GM18499 (cell line): Measurements from ENCODE around the gene ZFYVE28.
"Not testable (repeated sequence)": the region's sequence is repeated elsewhere in the genome, so short reads cannot be mapped to it uniquely, and the experiment has no call there.

ENCODE experiments used
- ATAC-seq: cut with Tn5 transposase; IDR thresholded peaks from one replicate; pipeline ENCODE4 v1.9.1; 2021; ENCODE audit warnings: moderate number of reproducible peaks; ENCODE audit not compliant: insufficient read depth, unreplicated experiment

The ZFYVE28 gene

DNA sequence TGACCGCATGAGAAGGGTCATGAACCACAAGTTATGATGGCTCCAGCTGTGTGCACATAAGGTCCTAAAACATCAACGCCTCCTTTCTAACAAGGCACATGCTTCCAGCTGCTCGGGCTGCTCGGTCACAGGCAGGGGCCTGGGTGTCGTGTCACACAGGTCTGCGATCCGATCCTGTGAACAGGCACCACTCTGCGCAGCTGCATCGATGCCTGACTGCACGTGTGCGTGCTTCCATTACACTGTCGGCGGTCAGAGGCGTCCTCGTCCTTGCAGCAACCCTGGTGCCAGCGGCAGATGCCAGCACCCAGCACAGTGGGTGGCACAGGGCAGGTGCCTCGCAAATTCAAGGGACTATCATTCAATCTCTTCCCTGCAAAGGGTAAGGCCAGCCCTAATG lies 23.9 kb downstream of the ZFYVE28 start:
- ATAC-seq, result no peak

DNA sequence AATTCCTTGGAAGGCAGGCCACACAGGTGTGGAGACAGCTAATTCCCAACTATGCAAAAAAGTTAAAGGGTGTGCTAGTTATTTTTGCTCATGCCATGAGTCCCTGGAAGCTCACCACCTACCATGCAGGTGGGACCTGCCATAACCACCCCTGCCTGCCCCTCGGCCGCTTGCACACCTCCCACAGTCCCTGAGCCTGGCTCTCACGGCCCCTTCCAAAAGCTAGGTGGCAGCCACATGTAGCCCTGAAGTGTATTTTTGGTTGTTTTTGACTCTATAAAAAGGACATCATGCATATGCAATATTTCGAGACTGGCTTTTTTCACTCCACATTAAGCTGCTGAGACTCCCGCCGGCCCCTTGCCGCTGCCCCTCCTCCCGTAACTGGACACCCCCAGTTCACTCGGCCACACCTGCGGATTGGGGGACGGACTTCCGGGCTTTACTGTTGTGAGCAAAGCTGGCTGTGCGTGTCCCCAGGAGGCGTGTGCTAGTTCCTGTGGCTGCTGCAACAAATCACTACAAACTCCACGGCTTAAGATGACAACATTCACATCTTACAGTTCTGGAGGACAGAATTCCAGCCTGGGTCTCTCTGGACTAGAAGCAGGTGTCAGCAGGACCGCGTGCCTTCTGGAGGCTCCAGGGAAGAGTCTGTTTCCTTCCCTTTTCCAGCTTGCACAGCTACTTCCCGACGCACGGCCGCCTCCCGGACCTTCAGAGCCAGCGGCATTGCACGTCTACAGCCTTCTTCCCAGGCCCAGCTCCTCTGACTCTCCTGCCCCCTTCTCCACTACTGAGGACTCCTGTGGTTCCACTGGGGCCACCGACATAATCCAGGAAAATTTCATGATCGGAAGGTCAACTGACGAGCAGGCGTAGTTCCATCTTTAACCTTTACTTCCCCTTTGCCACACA lies 24.8 kb downstream of the ZFYVE28 start:
- no peak for ATAC-seq

DNA sequence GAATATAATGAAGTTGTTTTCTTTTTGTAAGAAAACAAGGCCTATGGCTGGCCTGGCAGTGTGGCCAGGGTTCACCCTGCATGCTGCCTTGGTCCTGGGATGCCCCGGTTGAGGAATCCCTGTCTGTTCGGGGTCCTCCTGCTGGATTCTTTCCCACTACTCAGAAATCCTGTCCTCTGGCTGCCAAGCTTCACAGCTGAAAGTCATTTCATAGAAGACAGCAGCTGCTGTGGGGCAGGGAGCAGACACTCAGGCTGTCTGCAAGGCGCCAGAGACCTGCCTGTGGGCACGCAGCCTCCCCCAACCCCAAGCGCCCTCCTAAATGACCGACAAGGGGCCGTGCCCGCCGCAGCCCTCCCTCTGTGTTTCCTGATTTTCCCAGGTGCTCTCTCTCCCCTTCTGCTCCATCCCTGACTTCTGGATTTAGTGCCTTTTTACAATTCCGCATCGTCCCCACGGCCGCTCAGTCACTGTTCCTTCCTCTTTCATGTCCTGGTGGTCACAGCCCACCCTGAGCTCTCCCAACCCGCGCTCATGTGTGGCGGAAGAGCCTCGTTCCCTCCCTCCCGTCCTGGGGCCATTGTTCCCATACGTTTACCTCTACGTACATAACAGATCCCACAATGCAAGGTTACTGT lies 27.5 kb downstream of the ZFYVE28 start:
- ATAC-seq, result no peak

DNA sequence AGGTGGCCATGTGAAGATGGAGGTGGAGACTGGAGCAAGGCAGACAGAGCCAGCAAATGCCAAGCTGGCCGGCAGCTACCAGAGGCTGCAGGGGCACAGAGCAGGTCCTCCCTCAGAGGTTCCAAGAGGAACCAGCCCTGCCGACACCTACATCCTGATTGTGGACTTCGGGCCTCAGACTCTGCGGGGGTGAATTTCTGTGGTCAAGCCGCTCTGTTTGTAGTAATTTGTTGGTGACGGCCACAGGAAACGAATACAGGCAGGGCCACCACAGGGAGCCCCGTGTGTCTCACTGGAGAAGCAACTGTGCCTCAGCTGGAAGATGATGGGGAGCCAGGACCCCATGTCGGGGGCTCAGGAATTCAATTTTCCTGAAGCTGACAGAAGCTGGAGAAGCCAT lies 28.3 kb downstream of the ZFYVE28 start:
- no peak for ATAC-seq

DNA sequence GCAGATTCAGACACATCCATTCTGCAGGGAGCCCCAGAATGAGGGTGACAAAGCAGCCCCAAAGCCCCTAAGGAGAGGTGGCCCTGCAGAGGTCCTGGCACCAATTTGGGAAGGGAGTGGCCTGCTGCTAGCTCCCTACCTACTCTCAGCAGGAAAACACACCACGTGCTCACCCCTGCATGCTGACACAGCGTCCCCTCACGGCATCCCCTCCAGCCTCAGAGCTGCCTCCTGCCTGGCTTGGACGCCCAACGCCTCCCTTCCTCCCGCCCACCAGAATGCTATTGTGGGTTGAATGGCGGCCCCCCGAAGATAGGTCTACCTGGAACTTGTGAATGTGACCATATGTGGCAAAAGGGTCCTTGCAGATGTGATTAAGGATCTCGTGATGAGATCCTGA lies 28.8 kb downstream of the ZFYVE28 start:
- ATAC-seq, result no peak

DNA sequence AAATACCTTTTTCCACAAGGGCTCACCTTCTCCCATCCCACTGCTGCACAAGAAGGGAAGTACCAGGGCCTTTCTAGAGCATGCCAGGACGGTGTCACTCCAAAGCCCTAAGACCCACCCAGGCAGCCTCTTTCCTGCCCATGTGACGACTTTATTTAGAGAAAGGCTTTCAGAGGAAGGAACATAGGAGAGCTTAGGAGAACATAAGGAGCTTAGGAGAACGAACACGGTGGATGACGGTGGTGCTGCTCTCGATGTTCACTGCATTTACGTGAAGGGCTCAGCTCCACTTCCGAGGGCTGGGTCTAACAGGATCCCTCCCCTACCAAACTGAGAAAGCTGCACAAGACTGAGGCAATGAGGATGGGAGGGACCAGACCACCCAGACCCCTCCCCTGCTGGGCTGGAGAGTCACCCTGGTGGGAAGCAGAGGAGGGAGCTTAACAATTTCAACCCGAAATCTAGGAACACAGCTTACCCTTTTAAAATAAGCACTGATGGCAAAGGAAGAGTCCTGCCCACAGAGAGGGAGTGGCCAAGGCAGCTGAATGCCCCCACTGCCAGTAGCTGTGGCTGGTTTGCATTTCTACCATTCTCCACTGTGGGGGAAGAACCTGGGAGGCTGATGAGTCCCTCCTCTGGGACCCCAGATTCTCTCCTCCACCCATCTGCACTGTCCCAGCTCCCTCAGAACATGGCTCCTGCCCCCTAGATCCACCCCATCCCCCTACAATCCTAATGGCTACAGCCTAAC lies 29.8 kb downstream of the ZFYVE28 start:
- ATAC-seq, result no peak

DNA sequence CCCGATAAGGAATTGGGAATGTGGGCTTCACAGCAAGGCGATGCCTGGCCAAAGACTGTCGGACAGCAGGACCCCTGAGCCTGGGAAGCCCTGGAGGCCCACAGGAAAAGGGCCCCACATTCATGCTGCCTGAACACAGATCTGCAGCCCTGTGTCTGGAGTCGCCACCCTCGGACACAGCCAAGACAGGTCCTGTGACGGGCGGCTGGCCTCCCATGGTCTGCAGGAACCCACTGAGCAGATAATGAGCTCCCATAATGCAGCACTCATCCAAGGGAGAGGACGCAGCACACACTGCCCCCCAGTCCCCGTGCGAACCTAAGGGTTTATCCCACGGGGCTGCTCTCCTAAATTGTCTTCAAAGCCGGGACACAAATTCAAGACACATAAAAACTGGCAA lies 30.6 kb downstream of the ZFYVE28 start:
- ATAC-seq, result no peak

DNA sequence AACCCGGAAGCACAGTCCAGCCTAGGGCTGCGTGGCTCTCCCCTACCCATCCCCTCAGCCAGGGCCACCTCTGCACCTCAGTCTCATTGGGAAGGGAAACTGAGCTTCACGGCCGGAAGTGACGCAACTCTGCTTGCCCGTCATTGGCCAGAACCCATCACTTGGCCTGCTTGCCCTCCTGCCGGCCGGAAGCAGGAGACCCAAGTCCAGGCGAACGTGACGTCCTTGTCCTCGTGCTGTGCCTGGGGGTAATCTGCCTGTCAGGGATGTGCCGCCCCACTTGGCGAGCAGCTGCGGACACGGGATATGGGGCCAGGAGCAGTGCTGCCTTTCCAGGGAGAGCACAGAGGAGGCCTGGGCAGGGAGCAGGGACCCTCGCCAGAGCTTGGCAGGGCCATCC lies 31.2 kb downstream of the ZFYVE28 start:
- ATAC-seq, result no peak

DNA sequence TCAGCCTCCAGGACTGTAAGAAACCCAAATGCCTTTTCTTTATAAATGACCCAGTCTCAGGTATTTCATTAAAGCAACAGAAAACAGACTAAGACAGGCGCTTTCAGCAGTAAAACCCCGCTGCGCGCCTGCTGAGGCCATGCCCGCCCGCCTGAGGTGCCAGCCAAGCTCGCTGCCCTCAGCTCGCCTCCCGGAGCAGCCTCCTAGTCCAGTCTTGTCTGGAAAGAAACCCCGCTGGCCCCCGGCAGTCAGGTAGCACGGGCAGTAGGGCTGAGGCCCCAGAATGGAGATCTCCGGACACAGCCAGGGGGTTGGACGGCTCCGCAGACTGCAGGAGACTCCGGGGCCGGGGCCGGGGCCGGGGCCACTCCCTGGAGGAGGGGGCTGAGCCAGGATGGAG lies 31.7 kb downstream of the ZFYVE28 start:
- ATAC-seq, result no peak

DNA sequence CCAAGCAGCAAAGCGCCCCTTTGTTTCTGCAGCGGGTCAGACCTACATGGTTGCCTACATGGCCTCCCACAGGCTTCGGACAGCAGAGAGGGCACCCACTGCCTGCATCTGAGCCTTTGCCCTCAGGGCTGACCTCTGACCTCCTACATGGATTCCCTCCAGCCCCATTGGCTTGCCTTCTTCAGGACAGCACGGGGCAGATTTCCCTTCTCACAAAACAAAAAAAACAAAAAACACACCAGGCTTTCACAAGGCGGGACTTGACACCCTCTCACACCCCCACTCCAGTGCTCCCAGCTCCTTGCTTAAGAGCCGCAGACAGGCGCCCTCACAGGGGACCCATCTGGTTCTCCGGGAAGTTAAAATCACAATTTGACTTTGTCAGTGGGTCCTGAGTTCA lies 32.9 kb downstream of the ZFYVE28 start:
- ATAC-seq, result no peak

DNA sequence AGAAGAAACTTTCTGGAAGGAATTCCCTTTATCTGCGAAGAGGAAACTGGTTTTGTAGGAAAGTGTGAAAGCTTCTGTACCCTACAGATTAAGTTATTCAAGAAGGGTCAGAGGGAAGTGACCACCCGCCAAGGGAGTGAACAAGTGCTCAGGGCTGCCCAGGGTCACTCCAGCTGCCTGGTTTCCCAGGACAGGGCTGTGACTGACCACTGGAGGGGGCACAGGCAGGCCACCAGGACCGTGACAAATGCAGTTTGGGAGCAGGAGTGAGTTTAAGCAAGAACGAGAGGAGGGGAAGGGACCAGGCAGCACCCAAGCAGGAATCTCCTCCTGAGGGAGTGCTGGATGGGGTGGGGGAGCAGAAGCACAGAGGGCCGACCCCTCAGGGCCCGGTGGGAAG lies 34.2 kb downstream of the ZFYVE28 start:
- ATAC-seq, result no peak

DNA sequence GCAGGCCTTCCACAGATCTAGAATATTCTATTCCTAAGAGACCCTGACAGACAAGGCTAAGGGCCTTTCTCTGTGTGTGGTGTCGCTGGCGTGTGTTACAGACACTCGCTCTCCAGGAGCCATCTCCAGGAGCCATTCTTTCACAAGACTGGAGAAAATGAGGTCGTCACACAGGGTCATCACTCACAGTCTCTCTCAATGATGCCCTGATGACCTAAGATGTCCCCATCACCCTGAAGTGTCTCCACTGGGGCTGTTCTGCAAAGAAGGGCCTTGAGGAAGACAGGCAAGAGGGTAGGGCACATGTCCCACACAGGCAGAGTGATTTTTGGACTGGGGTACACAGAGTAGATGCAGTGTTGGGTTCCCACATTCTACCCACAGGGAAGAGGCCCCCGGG lies 34.7 kb downstream of the ZFYVE28 start:
- no peak for ATAC-seq

DNA sequence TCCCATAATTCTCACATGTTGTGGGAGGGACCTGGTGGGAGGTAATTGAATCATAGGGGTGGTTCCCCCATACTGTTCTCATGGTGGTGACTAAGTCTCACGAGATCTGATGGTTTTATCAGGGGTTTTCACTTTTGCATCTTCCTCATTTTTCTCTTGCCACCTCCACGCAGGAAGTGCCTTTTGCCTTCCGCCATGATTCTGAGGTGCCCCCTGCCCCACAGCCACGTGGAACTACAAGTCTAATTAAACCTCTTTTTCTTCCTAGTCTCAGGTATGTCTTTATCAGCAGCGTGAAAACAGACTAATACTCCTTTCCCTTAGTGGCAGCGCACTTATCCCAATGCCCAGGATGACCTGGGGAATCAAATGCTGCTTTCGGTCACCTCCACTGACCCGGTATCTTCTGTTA lies 35.2 kb downstream of the ZFYVE28 start:
- not testable (repeated sequence) for ATAC-seq

DNA sequence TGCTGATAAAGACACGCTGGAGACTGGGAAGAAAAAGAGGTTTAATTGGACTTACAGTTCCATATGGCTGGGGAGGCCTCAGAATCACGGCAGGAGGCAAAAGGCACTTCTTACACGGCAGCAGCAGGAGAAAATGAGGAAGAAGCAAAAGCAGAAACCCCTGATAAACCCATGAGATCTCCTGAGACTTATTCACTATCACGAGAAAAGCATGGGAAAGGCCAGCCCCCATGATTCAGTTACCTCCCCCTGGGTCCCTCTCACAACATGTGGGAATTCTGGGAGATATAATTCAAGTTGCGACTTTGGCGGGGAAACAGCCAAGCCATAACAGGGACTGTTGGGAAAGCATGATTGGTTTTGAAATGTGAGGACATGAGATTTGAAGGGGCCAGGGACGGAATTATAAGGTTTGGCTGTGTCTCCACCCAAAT lies 35.7 kb downstream of the ZFYVE28 start:
- ATAC-seq, result not testable (repeated sequence)

DNA sequence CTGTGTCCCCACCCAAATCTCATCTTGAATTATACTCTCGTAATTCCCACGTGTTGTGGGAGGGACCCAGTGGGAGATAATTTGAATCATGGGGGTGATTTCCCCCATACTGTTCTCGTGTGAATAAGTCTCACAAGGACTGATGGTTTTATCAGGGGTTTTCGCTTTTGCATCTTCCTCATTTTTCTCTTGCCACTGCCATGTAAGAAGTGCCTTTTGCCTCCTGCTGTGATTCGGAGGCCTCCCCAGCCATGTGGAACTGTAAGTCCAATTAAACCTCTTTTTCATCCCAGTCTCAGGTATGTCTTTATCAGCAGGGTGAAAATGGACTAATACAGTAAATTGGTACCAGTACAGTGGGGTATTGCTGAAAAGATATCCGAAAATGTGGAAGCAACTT lies 37.9 kb downstream of the ZFYVE28 start:
- ATAC-seq, result not testable (repeated sequence)

DNA sequence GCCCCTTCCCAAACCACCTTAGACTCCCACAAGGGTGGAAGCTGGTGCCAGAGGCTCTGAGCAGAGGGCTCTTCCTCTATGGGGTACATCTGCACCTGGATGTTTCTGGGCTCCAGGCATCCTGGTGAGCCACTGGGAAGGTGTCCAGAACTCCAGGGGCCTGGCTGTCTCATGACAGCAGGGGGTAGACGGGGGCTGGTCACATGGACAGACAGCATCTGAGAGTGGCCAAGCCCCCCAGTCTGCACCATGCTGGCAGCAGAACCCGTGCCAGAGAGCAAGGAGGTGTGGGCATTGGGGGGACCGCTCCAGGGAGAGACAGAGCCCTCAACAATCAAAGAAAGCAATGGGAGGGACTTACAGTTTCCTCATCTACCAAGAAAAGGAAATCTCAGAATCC lies 39.5 kb downstream of the ZFYVE28 start:
- no peak for ATAC-seq

DNA sequence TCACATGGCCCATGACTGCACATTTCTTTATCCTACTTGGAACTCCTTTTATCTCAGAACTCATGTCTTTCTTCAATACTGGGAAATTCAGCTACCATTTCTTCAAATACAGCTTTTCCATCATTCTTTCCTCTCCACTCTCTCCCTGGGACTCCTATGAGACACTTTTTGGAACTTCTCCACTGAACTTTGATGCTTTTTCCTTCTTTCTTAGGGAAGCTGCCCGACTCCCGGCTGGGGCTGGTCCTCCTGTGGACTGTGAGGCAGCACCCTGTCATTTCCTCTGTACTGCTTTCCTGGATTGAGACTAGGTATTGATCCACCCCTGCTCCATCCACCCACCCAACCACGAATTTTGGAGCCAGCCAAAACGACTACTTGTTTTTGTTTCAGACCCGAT lies 40.0 kb downstream of the ZFYVE28 start:
- no peak for ATAC-seq

DNA sequence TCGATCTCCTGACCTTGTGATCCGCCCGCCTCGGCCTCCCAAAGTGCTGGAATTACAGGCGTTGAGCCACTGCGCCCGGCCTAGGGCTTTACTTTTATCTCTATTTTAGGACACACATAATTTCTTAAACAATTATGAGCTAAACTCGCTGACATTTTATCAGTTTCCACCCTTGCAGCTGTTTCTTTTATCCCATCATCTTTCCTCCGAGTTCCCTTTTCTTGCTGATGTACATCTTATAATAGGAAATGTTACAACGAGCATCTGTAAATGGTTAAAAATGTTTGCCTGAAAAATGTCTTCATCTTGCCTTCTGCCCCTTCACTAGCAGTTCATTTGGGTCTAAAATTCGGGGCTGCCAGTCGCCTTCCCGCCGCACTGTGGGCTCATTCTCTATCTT lies 41.2 kb downstream of the ZFYVE28 start:
- no peak for ATAC-seq

DNA sequence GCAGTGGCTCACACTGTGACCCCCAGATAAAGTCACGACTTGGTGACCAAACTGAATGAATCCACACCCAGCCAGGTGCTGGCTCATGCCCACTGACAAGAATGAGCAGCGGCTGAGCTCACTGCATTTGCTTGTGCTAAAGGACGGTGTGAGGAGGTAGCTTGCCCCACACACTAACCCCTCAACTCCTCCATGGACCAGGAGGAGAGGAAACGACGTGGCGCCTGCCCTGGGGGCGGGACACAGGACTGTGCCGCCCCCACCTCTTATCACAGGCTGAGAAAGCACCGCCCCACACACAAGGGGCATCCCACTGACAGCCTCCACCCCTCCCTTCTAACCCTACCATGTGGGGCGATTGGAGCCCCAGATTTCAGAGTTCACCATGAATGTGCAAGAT lies 43.0 kb downstream of the ZFYVE28 start:
- no peak for ATAC-seq

DNA sequence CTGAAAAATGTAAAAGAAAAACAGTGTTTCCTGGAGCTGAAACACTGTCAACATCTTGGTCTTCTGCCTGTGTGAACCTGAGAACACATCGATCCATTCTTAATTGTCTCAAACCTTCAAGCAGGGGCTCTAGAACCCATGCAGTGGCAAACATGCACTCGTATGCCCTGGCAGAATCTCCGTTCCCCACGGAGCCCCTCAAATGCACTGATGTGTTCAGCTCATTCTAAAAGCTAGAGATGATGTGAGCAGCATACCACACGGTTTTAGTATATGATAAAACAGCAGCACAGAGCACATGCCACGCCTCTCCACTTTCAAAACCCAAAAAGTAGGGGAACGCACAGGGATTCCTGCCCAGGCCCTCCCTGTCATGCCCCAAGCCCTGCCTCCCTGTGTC lies 44.9 kb downstream of the ZFYVE28 start:
- ATAC-seq, result no peak

DNA sequence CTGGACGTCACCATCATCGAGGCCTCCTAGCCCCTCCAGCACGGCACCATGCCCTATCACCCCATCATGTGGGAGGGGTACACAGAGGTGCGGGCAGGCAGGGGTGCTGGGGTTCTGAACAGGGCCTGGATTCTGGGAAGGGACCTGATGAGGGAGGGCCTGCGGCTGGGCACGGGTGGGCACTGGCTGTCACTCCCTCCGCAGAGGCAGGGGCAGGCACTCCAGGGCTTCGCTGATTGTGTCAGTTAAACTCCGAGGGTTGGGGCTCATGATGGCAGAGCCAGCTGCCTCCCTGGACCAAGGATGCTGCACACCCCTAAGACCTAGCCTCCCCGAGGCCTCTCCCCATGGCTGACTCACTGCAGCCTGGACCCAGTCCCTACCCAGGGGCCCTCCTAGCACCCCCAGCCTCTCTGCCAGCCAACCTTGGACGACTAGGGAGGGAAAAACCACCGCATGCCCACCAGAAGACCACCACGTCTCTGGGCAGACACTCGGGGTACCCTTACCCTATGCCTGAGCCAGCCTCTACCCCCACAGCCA lies 45.9 kb downstream of the ZFYVE28 start:
- ATAC-seq, result no peak
